ENCODE measurements around the gene TRAP1. TPM values are rescaled to one million over a fixed set of nuclear protein-coding genes. Genes with fewer than 3 reads are reported as not detected.

Gene TRAP1
- total and polyA plus RNA-seq, 8 donors = 58.0 to 254 (median 84.0) TPM

DNA sequence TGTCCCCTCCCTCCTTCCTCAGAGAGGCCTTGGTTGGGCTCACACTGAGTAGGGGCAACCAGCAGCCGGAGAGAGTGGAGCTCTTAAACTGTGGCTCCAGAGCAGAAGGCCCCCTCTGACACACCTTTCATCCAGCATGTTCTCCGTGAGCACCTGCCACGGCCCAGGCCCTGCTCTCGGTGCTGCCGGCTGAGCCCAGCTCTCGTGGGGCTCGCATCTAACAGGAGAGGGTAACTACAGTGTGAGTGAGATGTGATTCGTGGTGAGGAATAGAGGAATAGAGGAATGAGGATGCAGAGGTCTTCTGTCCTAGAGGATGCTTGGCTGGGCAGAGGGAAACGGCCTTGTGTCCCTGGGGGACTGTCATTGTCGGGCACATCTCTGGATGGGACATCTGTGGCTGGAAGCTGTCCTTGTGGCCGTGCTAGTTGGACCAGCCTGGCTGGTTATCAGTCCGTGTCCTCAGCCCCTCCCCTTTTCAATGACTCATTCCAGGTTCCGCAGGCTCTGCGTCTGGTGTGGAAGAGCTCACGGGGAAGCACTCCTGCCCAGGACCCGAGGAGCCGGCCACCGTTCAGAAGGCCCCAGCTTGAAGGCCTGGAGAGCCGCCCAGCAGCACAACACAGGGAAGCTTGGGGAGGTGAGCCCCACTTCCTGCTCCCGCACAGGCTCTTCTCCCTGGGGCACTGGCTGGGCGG is 74.8 kb downstream of the TRAP1 start:
- DNase-seq (peak in 1 of 6 donors; percentile 21), ATAC-seq (peak in 2 of 4 donors; percentile 36 to 57), FAIRE-seq (no peak)
- WGBS, 2 donors = 82 to 83% methylated on average over 21 of the region's 21 CpGs
- TF ChIP-seq, protein P1, sequence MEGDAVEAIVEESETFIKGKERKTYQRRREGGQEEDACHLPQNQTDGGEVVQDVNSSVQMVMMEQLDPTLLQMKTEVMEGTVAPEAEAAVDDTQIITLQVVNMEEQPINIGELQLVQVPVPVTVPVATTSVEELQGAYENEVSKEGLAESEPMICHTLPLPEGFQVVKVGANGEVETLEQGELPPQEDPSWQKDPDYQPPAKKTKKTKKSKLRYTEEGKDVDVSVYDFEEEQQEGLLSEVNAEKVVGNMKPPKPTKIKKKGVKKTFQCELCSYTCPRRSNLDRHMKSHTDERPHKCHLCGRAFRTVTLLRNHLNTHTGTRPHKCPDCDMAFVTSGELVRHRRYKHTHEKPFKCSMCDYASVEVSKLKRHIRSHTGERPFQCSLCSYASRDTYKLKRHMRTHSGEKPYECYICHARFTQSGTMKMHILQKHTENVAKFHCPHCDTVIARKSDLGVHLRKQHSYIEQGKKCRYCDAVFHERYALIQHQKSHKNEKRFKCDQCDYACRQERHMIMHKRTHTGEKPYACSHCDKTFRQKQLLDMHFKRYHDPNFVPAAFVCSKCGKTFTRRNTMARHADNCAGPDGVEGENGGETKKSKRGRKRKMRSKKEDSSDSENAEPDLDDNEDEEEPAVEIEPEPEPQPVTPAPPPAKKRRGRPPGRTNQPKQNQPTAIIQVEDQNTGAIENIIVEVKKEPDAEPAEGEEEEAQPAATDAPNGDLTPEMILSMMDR (IDR thresholded peaks at IDR 0.05) = no peak
- Histone ChIP-seq H3K4me3 (no peak overlapping the region), H3K9me3 (no peaks in the 10 kb centered on the region), H3K4me1 (peaks cover 7 to 10% (median 10%) of the 10 kb centered on the region in 3 donors), H3K27ac (no peak overlapping the region), H3K27me3 (no peaks in the 10 kb centered on the region), H3K36me3 (no peaks in the 10 kb centered on the region)
- intact Hi-C loops (cut with DNase I) = no loop called here

DNA sequence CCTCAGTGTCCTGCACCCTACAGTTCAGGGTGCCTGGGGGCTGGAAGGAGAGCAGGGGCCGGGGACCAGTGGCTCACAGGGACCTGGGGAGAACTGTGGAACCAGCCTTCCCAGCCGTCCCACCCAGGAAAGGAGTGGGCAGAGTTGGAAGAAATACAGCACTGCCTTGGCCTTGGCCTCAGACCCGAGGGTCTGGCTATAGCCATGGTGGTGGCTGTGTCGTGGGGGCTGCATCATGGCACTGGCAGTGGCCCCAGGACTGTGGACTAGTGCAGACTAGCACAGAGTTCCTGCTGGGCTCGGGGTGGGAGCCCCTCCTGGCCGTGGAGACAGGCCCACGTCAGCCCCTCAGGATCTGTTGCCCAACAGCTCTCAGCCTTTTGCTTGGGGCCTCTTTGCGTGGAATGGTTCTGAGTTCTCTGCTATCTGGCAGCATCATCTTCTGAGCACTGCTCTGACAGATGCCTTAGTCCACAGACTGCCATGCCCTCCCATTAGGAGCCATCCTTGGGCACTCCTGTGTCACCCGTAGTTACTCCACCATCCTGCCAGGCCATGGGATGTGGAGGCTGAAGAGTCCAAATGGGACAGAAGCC is 75.4 kb downstream of the TRAP1 start:
- DNase-seq = no peak

DNA sequence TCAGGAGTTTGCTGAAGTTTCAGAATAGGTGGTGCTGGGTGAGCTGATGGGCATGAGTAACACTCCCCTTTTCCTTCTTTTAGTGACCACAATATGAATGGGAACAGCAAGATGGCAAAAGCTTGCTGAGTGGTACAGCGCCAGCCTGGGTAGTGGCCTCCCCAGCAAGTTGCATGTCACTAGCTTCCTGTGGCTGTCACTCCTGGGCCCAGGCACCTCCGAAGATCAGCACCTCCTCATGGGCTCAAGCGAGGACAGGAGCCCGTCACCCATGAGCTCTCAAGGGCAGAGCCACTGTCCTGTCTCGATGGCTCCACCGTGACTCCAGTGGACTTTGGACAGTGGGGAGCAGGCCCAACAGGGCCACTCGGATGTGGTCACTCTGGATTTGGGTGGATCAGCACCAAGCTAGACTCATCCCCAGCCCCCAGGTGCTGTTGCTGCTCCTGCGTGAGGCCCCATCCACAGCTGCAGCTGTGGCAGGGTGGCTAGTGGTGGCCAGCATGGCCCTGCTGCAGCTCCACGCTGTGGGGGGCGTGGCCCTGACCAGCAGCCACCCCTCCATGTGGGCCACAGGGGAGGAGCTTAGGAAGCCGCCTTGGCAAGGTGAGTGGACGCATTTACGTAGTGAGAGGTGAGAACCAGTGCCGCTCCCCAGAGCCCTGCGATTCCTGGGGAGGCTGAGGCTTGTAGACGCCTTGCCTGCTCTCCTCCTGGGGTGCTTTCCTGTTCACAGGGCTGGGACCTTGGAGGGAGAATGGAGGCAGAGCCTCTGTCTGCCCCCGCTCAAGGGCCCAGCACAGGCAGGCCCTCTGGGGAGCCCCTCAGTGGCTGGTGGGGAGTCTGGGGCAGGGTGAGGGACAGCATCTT is 76.5 kb downstream of the TRAP1 start:
- intact Hi-C loops (cut with DNase I) = no loop called here
- no peaks in the 10 kb centered on the region for H3K36me3 ChIP-seq
- DNase-seq (no peak), FAIRE-seq (no peak), ATAC-seq (no peak)
- TF ChIP-seq, protein P1 (IDR thresholded peaks at IDR 0.05) = no peak
- no peaks in the 10 kb centered on the region for H3K27me3 ChIP-seq
- no peak overlapping the region for H3K4me3 ChIP-seq
- no peak overlapping the region for H3K27ac ChIP-seq
- no peaks in the 10 kb centered on the region for H3K9me3 ChIP-seq
- WGBS, 2 donors = 93 to 95% methylated on average over 17 of the region's 17 CpGs
- peaks cover 1 to 4% (median 3%) of the 10 kb centered on the region in 3 donors for H3K4me1 ChIP-seq

More for the DNA sequence above, 75.4 kb downstream of the TRAP1 start:
- ATAC-seq = no peak
- Histone ChIP-seq H3K36me3 (no peaks in the 10 kb centered on the region), H3K4me3 (no peak overlapping the region), H3K27me3 (no peaks in the 10 kb centered on the region), H3K4me1 (peaks cover 7 to 10% (median 10%) of the 10 kb centered on the region in 3 donors), H3K9me3 (no peaks in the 10 kb centered on the region), H3K27ac (no peak overlapping the region)
- intact Hi-C loops (cut with DNase I) = no loop called here
- 94 to 97% methylated on average over 9 of the region's 9 CpGs for WGBS, 2 donors
- TF ChIP-seq, protein P1 (IDR thresholded peaks at IDR 0.05) = no peak
- FAIRE-seq = no peak

DNA sequence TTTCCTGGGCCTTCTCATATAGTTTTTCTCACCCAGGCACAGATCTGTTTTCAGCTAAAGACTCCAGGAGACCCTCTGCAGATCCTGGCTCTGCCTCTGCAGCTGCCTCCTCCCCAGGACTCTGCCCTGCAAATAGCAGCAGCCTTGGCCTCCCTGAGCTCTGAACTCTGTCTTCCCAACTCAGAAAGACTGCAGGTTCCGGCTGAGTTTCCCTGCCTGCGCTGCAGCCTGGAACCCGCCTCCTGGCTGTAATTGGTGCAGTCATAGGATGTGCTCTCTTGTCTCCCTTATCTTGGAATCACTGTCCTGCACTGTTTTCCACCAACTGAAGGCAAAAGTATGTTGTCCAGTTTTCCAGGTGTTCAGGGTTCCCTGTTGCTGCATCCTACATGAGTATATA is 77.1 kb downstream of the TRAP1 start:
- FAIRE-seq = no peak

More for the DNA sequence above, 77.1 kb downstream of the TRAP1 start:
- intact Hi-C loops (cut with DNase I) = no loop called here
- Histone ChIP-seq H3K36me3 (no peaks in the 10 kb centered on the region), H3K27ac (no peak overlapping the region), H3K4me3 (no peak overlapping the region), H3K9me3 (no peaks in the 10 kb centered on the region), H3K27me3 (no peaks in the 10 kb centered on the region), H3K4me1 (no peaks in the 10 kb centered on the region)
- no peak for DNase-seq
- 96 to 98% methylated on average over 3 of the region's 3 CpGs for WGBS, 2 donors
- no peak for ATAC-seq
- TF ChIP-seq, protein P1 (IDR thresholded peaks at IDR 0.05) = no peak
